HCT116 (cell line): Measurements from ENCODE around the gene PDE6C. TPM values are rescaled to one million over a fixed set of nuclear protein-coding genes. Genes with fewer than 3 reads are reported as not detected.

ENCODE experiments used
- ATAC-seq: fragments of 200-7000 bp; cut with Tn5 transposase; 2 replicates; pipeline ENCODE4 v1.9.1; 2020; ENCODE audit warnings: mild to moderate bottlenecking, moderate library complexity
- BruUV-seq: library from RNA; stranded (reverse); fragments of 400-500 nt; replicated peaks from 2 replicates; lab custom pipeline; 2021; lab: Mats Ljungman, UMichigan
- CTCF ChIA-PET: fragments of 300-600 bp; sonication (Branson Sonifier 250); formaldehyde crosslinking; loops from one replicate; lab custom pipeline; 2021; ENCODE audit warnings: antibody characterized with exemption; lab: Charles Lee
- POLR2A ChIA-PET: fragments of 300-600, 350-600 bp; sonication (Branson Sonifier 250); formaldehyde crosslinking; loops from one replicate; lab custom pipeline; 2021; ENCODE audit warnings: antibody characterized with exemption; lab: Charles Lee
- RAD21 ChIA-PET, 2 experiments: fragments of 300-600 bp; sonication (Branson Sonifier 250); formaldehyde crosslinking; loops; one replicate each; lab custom pipeline; 2023; ENCODE audit warnings: low total read pairs in 2 of 2; ENCODE audit not compliant: uncharacterized antibody in 2 of 2, unreplicated experiment in 2 of 2, low non-redundant PET in 1 of 2; lab: Charles Lee
- DNase-seq: peaks from one replicate; pipeline ENCODE4 v3.0.0-alpha.2; 2010; ENCODE audit warnings: low read depth, low spot score
- H2AFZ ChIP-seq: fragments of 200-600 bp; shearing (Covaris generic), sonication (generic); 2 replicates; pipeline ENCODE4 v1.6.1; 2017; ENCODE audit warnings: low read depth, mixed run types, mixed read lengths, antibody characterized with exemption, low read length; ENCODE audit not compliant: poor library complexity, severe bottlenecking
- H3K27ac ChIP-seq: 2 replicates; pipeline ENCODE4 v1.5.1; 2012; ENCODE audit warnings: low read depth, low read length
- H3K27me3 ChIP-seq: fragments of 200-600 bp; sonication (generic); 2 replicates; pipeline ENCODE4 v1.6.1; 2016; ENCODE audit warnings: mixed run types, low read length, mixed read lengths; ENCODE audit not compliant: insufficient read depth
- H3K36me3 ChIP-seq, 2 experiments: fragments of 200-500 bp in 1 of 2; fragments of 200-600 bp in 1 of 2; sonication (Bioruptor generic) in 1 of 2; sonication (generic) in 1 of 2; 2 replicates each; pipeline versions ENCODE4 v1.5.1 to v1.6.1; 2014 to 2016; ENCODE audit warnings: low read length in 2 of 2, inconsistent platforms in 1 of 2, mixed read lengths in 1 of 2, mixed run types in 1 of 2; ENCODE audit not compliant: insufficient read depth in 2 of 2, control insufficient read depth in 1 of 2
- H3K4me1 ChIP-seq, 2 experiments: fragments of 200-600 bp in 1 of 2; sonication (generic) in 1 of 2; 2 replicates each; pipeline versions ENCODE4 v1.5.1 to v1.6.1; 2012 to 2017; ENCODE audit warnings: low read length in 2 of 2, inconsistent platforms in 1 of 2, mild to moderate bottlenecking in 1 of 2, mixed read lengths in 1 of 2, mixed run types in 1 of 2, moderate library complexity in 1 of 2; ENCODE audit not compliant: insufficient read depth in 2 of 2, control insufficient read depth in 1 of 2
- H3K4me2 ChIP-seq: fragments of 200-600 bp; sonication (generic); 2 replicates; pipeline ENCODE4 v1.6.1; 2017; ENCODE audit warnings: mixed run types, low read length, mixed read lengths
- H3K4me3 ChIP-seq, 2 experiments: fragments of 200-600 bp in 1 of 2; sonication (generic) in 1 of 2; replicated peaks in 1 of 2; 2 replicates each; pipeline ENCODE4 v1.5.1; 2011 to 2016; ENCODE audit warnings: low read length in 2 of 2, control low read depth in 1 of 2, low read depth in 1 of 2, mild to moderate bottlenecking in 1 of 2, mixed read lengths in 1 of 2, mixed run types in 1 of 2
- H3K79me2 ChIP-seq: fragments of 200-600 bp; sonication (generic); 2 replicates; pipeline ENCODE4 v1.6.1; 2017; ENCODE audit warnings: mild to moderate bottlenecking, mixed run types, low read length, moderate library complexity, mixed read lengths; ENCODE audit not compliant: insufficient read depth
- H3K9ac ChIP-seq: fragments of 200-600 bp; sonication (generic); 2 replicates; pipeline ENCODE4 v1.6.1; 2016; ENCODE audit warnings: low read length, mixed read lengths
- H3K9me2 ChIP-seq: fragments of 200-600 bp; sonication (generic), shearing (Covaris generic); 2 replicates; pipeline ENCODE4 v1.6.1; 2017; ENCODE audit warnings: mixed run types, mild to moderate bottlenecking, moderate library complexity; ENCODE audit not compliant: insufficient read depth
- H3K9me3 ChIP-seq, 2 experiments: fragments of 200-500 bp in 1 of 2; fragments of 200-600 bp in 1 of 2; sonication (Bioruptor generic) in 1 of 2; sonication (generic) in 1 of 2; 2 replicates each; pipeline ENCODE4 v1.6.1; 2014 to 2017; ENCODE audit warnings: low read length in 2 of 2, mixed read lengths in 2 of 2, inconsistent platforms in 1 of 2, low read depth in 1 of 2, mild to moderate bottlenecking in 1 of 2, mixed run types in 1 of 2, moderate library complexity in 1 of 2; ENCODE audit not compliant: control insufficient read depth in 1 of 2, insufficient read depth in 1 of 2
- H4K20me1 ChIP-seq: fragments of 200-600 bp; sonication (generic), shearing (Covaris generic); 2 replicates; pipeline ENCODE4 v1.6.1; 2017; ENCODE audit warnings: mixed run types, mild to moderate bottlenecking, moderate library complexity; ENCODE audit not compliant: insufficient read depth
- ATF3 ChIP-seq: IDR thresholded peaks from 2 replicates; pipeline ENCODE4 v1.6.1; 2012
- CBX3 ChIP-seq: IDR thresholded peaks from 2 replicates; pipeline ENCODE4 v1.6.1; 2012; ENCODE audit warnings: low read depth
- CEBPB ChIP-seq: IDR thresholded peaks from 2 replicates; pipeline ENCODE4 v1.6.1; 2012; ENCODE audit warnings: low read depth
- EGR1 ChIP-seq: IDR thresholded peaks from 2 replicates; pipeline ENCODE4 v1.6.1; 2012; ENCODE audit warnings: low read depth
- EZH2 ChIP-seq: fragments of 200-600 bp; sonication (generic); IDR thresholded peaks from 2 replicates; pipeline ENCODE4 v1.6.1; 2017; ENCODE audit warnings: antibody characterized with exemption, mixed run types
- FOSL1 ChIP-seq: IDR thresholded peaks from 2 replicates; pipeline ENCODE4 v1.6.1; 2012; ENCODE audit warnings: low read depth
- JUND ChIP-seq: IDR thresholded peaks from 2 replicates; pipeline ENCODE4 v1.6.1; 2012
- MAX ChIP-seq: IDR thresholded peaks from 2 replicates; pipeline ENCODE4 v1.6.1; 2012
- POLR2A ChIP-seq: IDR thresholded peaks from 2 replicates; pipeline ENCODE4 v1.7.0; 2011; ENCODE audit warnings: borderline replicate concordance; ENCODE audit not compliant: insufficient read depth, insufficient read length; ENCODE audit errors: extremely low read depth
- POLR2AphosphoS5 ChIP-seq: IDR thresholded peaks from 2 replicates; pipeline ENCODE4 v1.6.1; 2011; ENCODE audit warnings: mild to moderate bottlenecking, low read depth, low read length, moderate library complexity
- RAD21 ChIP-seq: IDR thresholded peaks from 2 replicates; pipeline ENCODE4 v1.6.1; 2012; ENCODE audit warnings: low read depth, mild to moderate bottlenecking
- REST ChIP-seq: IDR thresholded peaks from 2 replicates; pipeline ENCODE4 v1.6.1; 2012; ENCODE audit warnings: low read depth
- SIN3A ChIP-seq: IDR thresholded peaks from 2 replicates; pipeline ENCODE4 v1.6.1; 2012; ENCODE audit warnings: low read depth
- SP1 ChIP-seq: IDR thresholded peaks from 2 replicates; pipeline ENCODE4 v1.6.1; 2012; ENCODE audit warnings: low read depth
- TCF7L2 ChIP-seq: IDR thresholded peaks from 2 replicates; pipeline ENCODE4 v1.7.0; 2011; ENCODE audit warnings: borderline replicate concordance, inconsistent platforms; ENCODE audit not compliant: insufficient read depth, insufficient read length; ENCODE audit errors: extremely low read depth
- ZFX ChIP-seq: fragments of 450-650 bp; IDR thresholded peaks from 2 replicates; pipeline ENCODE4 v1.6.1; 2017
- ZNF274 ChIP-seq: fragments of 200-500 bp; sonication (Bioruptor generic); IDR thresholded peaks from 2 replicates; pipeline ENCODE4 v1.6.1; 2014; ENCODE audit warnings: mild to moderate bottlenecking, low read depth, low read length, inconsistent platforms
- intact Hi-C: fragments of 100-400 bp; cut with micrococcal nuclease; formaldehyde crosslinking; loops from 2 replicates; pipeline ENCODE4 v1.10.0; 2022
- total RNA-seq: library from RNA; stranded (reverse); gene quantifications from one replicate; pipeline ENCODE4 v1.2.1, GENCODE V29; 2021; ENCODE audit not compliant: unreplicated experiment
- TF ChIP-seq, protein P1 (sequence below), 3 experiments: fragments of 200-600 bp in 1 of 3; sonication (generic) in 1 of 3; IDR thresholded peaks in 2 of 3; conservative IDR thresholded peaks in 1 of 3; 2 replicates each; pipeline ENCODE4 v1.5.1; 2012 to 2017; ENCODE audit warnings: low read depth in 2 of 3, low read length in 2 of 3, antibody characterized with exemption in 1 of 3, borderline replicate concordance in 1 of 3, control low read depth in 1 of 3, mild to moderate bottlenecking in 1 of 3, mixed read lengths in 1 of 3, mixed run types in 1 of 3, moderate library complexity in 1 of 3; ENCODE audit not compliant: insufficient read depth in 1 of 3

The PDE6C gene
- total RNA-seq, 1 experiment from 2014 or later, result not detected

GRCh38 chr10:93570383-93570782 lies 42.0 kb upstream of the PDE6C start:
- CTCF ChIA-PET, result no interaction called here

GRCh38 chr10:93572606-93573005 lies 39.7 kb upstream of the PDE6C start:
- Histone ChIP-seq H3K79me2 (no peaks in the 10 kb centered on the region), H3K27ac (no peak overlapping the region), H3K9me2 (no peaks in the 10 kb centered on the region), H3K4me1 (peaks cover 0 to 8% of the 10 kb centered on the region in 2 experiments; a peak in 2 of 4 replicates), H3K36me3 (no peaks in the 10 kb centered on the region), H4K20me1 (no peaks in the 10 kb centered on the region), H2AFZ (no peak overlapping the region), H3K27me3 (no peaks in the 10 kb centered on the region), H3K9ac (no peak overlapping the region), H3K9me3 (no peaks in the 10 kb centered on the region), H3K4me3 (no peak overlapping the region), H3K4me2 (no peak overlapping the region)
- ChIA-PET CTCF (no interaction called here), POLR2A (no interaction called here), RAD21 (no interaction called here)
- intact Hi-C loops, result no loop called here
- ATAC-seq (no peak), DNase-seq (no peak)
- no TSS peak for BruUV-seq
- no peak for TF ChIP-seq EGR1
- no peak for TF ChIP-seq MAX
- no peak for TF ChIP-seq TCF7L2
- TF ChIP-seq ATF3, result no peak
- no peak for TF ChIP-seq JUND
- no peak for TF ChIP-seq REST
- no peak for TF ChIP-seq RAD21
- no peak for TF ChIP-seq FOSL1
- TF ChIP-seq CEBPB, result no peak
- no peak for TF ChIP-seq POLR2A
- no peak for TF ChIP-seq ZNF274
- TF ChIP-seq, protein P1, sequence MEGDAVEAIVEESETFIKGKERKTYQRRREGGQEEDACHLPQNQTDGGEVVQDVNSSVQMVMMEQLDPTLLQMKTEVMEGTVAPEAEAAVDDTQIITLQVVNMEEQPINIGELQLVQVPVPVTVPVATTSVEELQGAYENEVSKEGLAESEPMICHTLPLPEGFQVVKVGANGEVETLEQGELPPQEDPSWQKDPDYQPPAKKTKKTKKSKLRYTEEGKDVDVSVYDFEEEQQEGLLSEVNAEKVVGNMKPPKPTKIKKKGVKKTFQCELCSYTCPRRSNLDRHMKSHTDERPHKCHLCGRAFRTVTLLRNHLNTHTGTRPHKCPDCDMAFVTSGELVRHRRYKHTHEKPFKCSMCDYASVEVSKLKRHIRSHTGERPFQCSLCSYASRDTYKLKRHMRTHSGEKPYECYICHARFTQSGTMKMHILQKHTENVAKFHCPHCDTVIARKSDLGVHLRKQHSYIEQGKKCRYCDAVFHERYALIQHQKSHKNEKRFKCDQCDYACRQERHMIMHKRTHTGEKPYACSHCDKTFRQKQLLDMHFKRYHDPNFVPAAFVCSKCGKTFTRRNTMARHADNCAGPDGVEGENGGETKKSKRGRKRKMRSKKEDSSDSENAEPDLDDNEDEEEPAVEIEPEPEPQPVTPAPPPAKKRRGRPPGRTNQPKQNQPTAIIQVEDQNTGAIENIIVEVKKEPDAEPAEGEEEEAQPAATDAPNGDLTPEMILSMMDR (IDR thresholded peaks at IDR 0.05 in 2 of 3, conservative IDR thresholded peaks at IDR 0.05 in 1 of 3; ENCODE audit: borderline replicate concordance in 1 of 3, insufficient read depth in 1 of 3, low read depth in 2 of 3, low read length in 2 of 3), result no peak
- TF ChIP-seq CBX3, result no peak
- no peak for TF ChIP-seq POLR2AphosphoS5
- no peak for TF ChIP-seq EZH2
- TF ChIP-seq ZFX, result no peak

More at GRCh38 chr10:93570383-93570782, 42.0 kb upstream of the PDE6C start:
- POLR2A ChIA-PET, result no interaction called here
- ATAC-seq (no peak), DNase-seq (no peak)
- no peak overlapping the region for H2AFZ ChIP-seq
- H3K36me3 ChIP-seq, result no peaks in the 10 kb centered on the region
- no TSS peak for BruUV-seq
- H3K79me2 ChIP-seq, result no peaks in the 10 kb centered on the region
- H3K9me2 ChIP-seq, result no peaks in the 10 kb centered on the region
- H3K4me2 ChIP-seq, result no peak overlapping the region
- no peak overlapping the region for H3K9ac ChIP-seq
- RAD21 ChIA-PET, result no interaction called here
- no peaks in the 10 kb centered on the region for H3K9me3 ChIP-seq
- no peaks in the 10 kb centered on the region for H3K27me3 ChIP-seq
- TF ChIP-seq SIN3A (no peak), POLR2AphosphoS5 (no peak), EGR1 (no peak), ZFX (no peak), SP1 (no peak)
- H3K27ac ChIP-seq, result no peak overlapping the region
- no peak overlapping the region for H3K4me3 ChIP-seq
- H4K20me1 ChIP-seq, result no peaks in the 10 kb centered on the region
- H3K4me1 ChIP-seq, result no peaks in the 10 kb centered on the region
- intact Hi-C loops, result no loop called here
